Fibroblast of the aortic adventitia (primary cell): Measurements from ENCODE around the gene KIAA1217. TPM values are rescaled to one million over a fixed set of nuclear protein-coding genes. Genes with fewer than 3 reads are reported as not detected.

Experiments
- DNase-seq: peaks from one replicate; pipeline ENCODE4 v3.0.0-alpha.2; 2010; ENCODE audit warnings: low read depth
- H3K4me3 ChIP-seq: 2 replicates; pipeline ENCODE4 v1.5.1; 2011; ENCODE audit warnings: low read depth, mild to moderate bottlenecking, control low read depth, low read length, moderate library complexity
- total RNA-seq: library from RNA; depleted of rRNA; stranded (reverse); fragments of >200 nt; gene quantifications from 2 replicates; pipeline ENCODE4 v1.2.3, GENCODE V29; 2012; ENCODE audit warnings: low replicate concordance
- TF ChIP-seq, protein P1 (sequence below): IDR thresholded peaks from 2 replicates; pipeline ENCODE4 v1.5.1; 2011; ENCODE audit warnings: mild to moderate bottlenecking, low read length, control low read depth, inconsistent platforms; ENCODE audit not compliant: insufficient read depth

Gene KIAA1217
- total RNA-seq, 1 donor: 12.5 TPM

DNA sequence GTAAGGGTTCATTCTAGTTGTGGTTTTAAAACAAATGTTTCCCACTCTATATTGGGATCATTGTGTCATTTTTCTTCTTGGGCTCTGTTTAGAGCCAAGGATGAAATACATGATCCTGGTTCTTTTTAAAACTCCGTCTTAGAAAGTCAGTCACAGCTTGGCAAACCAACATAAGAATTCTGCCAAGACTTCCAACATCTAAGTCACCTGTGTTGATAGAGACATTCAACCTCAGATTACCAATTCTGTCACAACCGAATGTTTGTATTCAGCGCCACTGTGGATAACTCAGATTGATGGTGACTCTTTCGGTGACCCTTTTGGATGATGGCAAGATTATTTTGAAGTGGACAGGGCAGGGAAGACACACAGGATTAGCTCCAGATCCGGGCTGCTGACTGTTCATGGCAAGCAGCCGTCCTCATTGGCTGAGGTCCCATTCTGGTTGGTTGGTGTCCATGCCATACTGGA is 259.4 kb downstream of the KIAA1217 start:
- no peak for DNase-seq
- H3K4me3 ChIP-seq: no peak overlapping the region
- TF ChIP-seq, protein P1, sequence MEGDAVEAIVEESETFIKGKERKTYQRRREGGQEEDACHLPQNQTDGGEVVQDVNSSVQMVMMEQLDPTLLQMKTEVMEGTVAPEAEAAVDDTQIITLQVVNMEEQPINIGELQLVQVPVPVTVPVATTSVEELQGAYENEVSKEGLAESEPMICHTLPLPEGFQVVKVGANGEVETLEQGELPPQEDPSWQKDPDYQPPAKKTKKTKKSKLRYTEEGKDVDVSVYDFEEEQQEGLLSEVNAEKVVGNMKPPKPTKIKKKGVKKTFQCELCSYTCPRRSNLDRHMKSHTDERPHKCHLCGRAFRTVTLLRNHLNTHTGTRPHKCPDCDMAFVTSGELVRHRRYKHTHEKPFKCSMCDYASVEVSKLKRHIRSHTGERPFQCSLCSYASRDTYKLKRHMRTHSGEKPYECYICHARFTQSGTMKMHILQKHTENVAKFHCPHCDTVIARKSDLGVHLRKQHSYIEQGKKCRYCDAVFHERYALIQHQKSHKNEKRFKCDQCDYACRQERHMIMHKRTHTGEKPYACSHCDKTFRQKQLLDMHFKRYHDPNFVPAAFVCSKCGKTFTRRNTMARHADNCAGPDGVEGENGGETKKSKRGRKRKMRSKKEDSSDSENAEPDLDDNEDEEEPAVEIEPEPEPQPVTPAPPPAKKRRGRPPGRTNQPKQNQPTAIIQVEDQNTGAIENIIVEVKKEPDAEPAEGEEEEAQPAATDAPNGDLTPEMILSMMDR: no peak

DNA sequence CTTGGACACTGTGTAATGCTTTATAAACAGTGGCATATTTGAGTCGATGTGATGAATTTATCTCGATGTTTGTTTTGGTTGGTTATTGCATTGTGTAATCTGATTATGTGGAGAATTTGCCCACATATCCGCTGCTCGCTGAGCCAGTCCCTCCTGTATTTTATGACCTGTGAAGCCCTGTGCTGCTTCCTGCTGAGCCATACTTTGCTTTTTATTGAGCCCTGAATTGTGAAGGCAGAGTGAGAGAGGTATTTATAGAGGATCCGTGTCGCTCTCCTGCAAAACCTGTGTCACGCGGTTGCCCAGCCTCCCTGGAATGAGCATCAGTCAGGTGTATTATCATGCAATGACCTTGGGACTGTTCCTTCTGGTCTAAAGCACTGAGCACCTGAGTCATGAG is 261.1 kb downstream of the KIAA1217 start:
- no peak overlapping the region for H3K4me3 ChIP-seq
- TF ChIP-seq, protein P1: no peak
- DNase-seq: no peak

DNA sequence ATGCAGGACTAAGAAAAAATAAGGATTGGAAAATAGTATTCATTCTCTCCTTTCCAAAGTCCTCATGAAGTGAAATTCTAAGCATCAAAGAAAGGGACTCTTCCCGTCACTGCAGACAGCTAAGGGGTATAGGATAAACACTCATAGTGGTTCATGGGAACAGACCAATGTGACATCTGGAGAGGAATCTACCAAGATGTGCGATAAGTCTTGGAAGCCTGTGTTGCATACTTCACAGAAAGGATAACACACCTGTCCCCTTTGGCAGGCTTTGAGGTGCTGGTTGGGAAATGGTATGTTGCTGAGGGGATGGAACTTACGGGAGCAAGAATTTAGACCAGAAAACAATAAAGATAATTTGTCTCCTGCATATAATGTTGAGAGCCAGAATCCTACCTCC is 266.7 kb downstream of the KIAA1217 start:
- no peak overlapping the region for H3K4me3 ChIP-seq
- DNase-seq: no peak
- TF ChIP-seq, protein P1: no peak

DNA sequence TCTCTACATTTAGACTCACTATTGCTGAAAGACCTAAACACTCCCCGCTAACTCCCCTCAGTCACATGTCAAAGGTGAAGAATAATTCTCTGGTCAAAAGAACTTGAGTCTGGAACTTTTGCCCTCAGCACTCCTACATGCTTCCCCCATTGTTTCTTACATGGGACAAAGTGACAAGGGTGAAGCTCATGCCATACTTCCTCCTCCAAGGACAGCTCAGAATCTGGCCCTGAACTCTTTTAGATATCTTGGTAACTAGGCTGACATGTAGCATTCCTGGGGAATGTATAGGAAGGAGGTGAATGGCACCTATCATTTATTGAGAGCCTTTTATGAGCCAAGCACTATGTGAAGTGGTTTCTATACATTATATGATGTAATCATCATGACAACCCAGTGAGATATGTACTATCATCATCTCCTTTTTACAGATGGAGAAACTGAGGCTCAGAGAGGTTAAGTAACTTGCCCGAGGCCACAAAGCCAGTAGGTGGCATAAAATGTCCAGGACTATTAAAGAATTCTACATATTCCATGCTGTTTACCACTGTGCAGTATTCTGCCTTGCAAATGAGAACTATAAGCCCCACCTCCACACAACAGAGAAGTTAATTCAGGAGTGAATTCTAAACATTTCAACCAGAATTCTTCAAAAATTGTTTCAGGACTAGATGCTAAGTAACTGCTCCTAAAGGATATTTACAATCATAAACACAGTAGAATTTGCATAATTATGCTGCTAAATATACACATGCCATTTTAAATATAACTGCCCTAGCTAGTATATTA is 268.2 kb downstream of the KIAA1217 start:
- no peak overlapping the region for H3K4me3 ChIP-seq
- DNase-seq: no peak
- TF ChIP-seq, protein P1: no peak

DNA sequence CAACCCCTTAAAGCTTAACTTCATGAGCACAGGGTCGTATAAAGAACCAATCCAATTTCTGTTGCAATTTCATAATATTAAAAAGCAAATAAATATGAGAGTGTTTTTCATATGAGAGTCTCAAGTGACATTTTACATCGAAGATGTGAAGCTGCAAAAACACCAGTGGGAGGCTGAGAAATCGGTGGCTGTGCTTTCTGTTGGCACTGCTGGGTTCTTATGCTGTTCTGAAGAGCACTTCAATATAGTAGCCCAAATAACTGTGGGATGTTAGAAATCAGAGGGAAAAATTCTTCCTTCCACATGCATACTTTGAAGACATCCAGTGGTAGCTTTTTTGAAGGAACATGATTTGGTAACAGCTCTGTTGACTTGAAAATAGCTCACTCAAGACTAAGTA is 269.0 kb downstream of the KIAA1217 start:
- TF ChIP-seq, protein P1: no peak
- DNase-seq: no peak
- H3K4me3 ChIP-seq: no peak overlapping the region

DNA sequence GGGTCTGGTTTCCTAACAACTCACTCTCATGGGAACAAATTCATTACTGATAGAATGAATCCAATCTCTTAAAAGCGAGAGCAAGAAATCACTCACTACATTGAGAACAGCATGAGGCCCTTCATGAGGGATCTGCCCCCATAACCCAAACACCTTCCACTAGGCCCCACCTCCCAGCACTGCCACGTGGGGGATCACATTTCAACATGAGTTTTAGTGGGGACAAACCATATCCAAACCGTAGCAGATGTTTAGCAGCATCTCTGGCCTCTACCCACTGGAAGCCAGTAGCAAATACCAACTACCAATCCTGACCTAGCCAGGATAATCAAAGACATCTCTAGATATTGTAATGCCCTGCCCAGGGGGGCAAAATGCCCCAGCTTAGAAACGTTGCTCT is 270.9 kb downstream of the KIAA1217 start:
- no peak for DNase-seq
- TF ChIP-seq, protein P1: no peak
- no peak overlapping the region for H3K4me3 ChIP-seq
